Astrocyte (in vitro differentiated cells and primary cell): ENCODE data around the gene GABRB1. TPM values are rescaled to one million over a fixed set of nuclear protein-coding genes. Genes with fewer than 3 reads are reported as not detected.
A peak's percentile ranks its signal among the peaks of the same experiment; 100 is the strongest.

ENCODE experiments used
- DNase-seq: peaks from one replicate; pipeline ENCODE4 v3.0.0-alpha.2; 2010; ENCODE audit warnings: low read depth
- FAIRE-seq: peaks from 2 replicates; lab custom pipeline; 2011; peaks lifted over from hg19 to GRCh38; lab: Jason Lieb, UNC
- H2AFZ ChIP-seq: 2 replicates; pipeline ENCODE4 v1.6.0; 2012; ENCODE audit warnings: low read depth, low read length, inconsistent platforms
- H3K27ac ChIP-seq: 2 replicates; pipeline ENCODE4 v1.5.1; 2011; ENCODE audit warnings: low read depth, low read length, inconsistent platforms
- H3K27me3 ChIP-seq: 2 replicates; pipeline ENCODE4 v1.6.0; 2011; ENCODE audit warnings: low read length, inconsistent platforms; ENCODE audit not compliant: insufficient read depth
- H3K36me3 ChIP-seq: 2 replicates; pipeline ENCODE4 v1.5.1; 2011; ENCODE audit warnings: low read length, inconsistent platforms; ENCODE audit not compliant: insufficient read depth
- H3K4me1 ChIP-seq: 2 replicates; pipeline ENCODE4 v1.5.1; 2011; ENCODE audit warnings: low read length, inconsistent platforms; ENCODE audit not compliant: insufficient read depth
- H3K4me2 ChIP-seq: 2 replicates; pipeline ENCODE4 v1.6.0; 2012; ENCODE audit warnings: low read length, inconsistent platforms
- H3K4me3 ChIP-seq: 2 replicates; pipeline ENCODE4 v1.5.1; 2011; ENCODE audit warnings: low read depth, mild to moderate bottlenecking, low read length, inconsistent platforms; ENCODE audit not compliant: insufficient read depth
- H3K79me2 ChIP-seq: 2 replicates; pipeline ENCODE4 v1.6.0; 2012; ENCODE audit warnings: mild to moderate bottlenecking, low read length, inconsistent platforms; ENCODE audit not compliant: insufficient read depth
- H3K9ac ChIP-seq: 2 replicates; pipeline ENCODE4 v1.6.0; 2012; ENCODE audit warnings: mild to moderate bottlenecking, low read length, inconsistent platforms
- H3K9me3 ChIP-seq: 2 replicates; pipeline ENCODE4 v1.5.1; 2012; ENCODE audit warnings: low read depth, mild to moderate bottlenecking, low read length, inconsistent platforms; ENCODE audit not compliant: insufficient read depth
- H4K20me1 ChIP-seq: 2 replicates; pipeline ENCODE4 v1.6.0; 2012; ENCODE audit warnings: low read length, inconsistent platforms; ENCODE audit not compliant: insufficient read depth
- H3K27ac Mint-ChIP-seq: one replicate; pipeline ENCODE4 v1.8.0; 2021; ENCODE audit warnings: mild to moderate bottlenecking, mixed read lengths; ENCODE audit not compliant: unreplicated experiment
- H3K27me3 Mint-ChIP-seq: one replicate; pipeline ENCODE4 v1.8.0; 2021; ENCODE audit warnings: low read depth, mixed read lengths; ENCODE audit not compliant: unreplicated experiment
- H3K36me3 Mint-ChIP-seq: one replicate; pipeline ENCODE4 v1.8.0; 2021; ENCODE audit warnings: low read depth, mixed read lengths; ENCODE audit not compliant: unreplicated experiment
- H3K4me1 Mint-ChIP-seq: one replicate; pipeline ENCODE4 v1.8.0; 2021; ENCODE audit warnings: low read depth, mixed read lengths; ENCODE audit not compliant: unreplicated experiment
- H3K4me3 Mint-ChIP-seq: one replicate; pipeline ENCODE4 v1.8.0; 2021; ENCODE audit warnings: mild to moderate bottlenecking, moderate library complexity, mixed read lengths; ENCODE audit not compliant: unreplicated experiment
- H3K9me3 Mint-ChIP-seq: one replicate; pipeline ENCODE4 v1.8.0; 2021; ENCODE audit warnings: mild to moderate bottlenecking, mixed read lengths; ENCODE audit not compliant: unreplicated experiment
- EZH2 ChIP-seq: IDR thresholded peaks from 2 replicates; pipeline ENCODE4 v1.6.1; 2012; ENCODE audit warnings: mild to moderate bottlenecking, low read length, inconsistent platforms; ENCODE audit not compliant: insufficient read depth
- total RNA-seq: library from RNA; stranded (reverse); gene quantifications from 2 replicates; pipeline ENCODE4 v1.2.1, GENCODE V29; 2021
- TF ChIP-seq, protein P1 (sequence below): IDR thresholded peaks from 2 replicates; pipeline ENCODE4 v1.5.1; 2011; ENCODE audit warnings: low read depth, mild to moderate bottlenecking, inconsistent platforms, low read length, moderate library complexity; ENCODE audit not compliant: insufficient read depth

GABRB1 gene
- total RNA-seq, 1 donor from 2014 or later = not detected

DNA sequence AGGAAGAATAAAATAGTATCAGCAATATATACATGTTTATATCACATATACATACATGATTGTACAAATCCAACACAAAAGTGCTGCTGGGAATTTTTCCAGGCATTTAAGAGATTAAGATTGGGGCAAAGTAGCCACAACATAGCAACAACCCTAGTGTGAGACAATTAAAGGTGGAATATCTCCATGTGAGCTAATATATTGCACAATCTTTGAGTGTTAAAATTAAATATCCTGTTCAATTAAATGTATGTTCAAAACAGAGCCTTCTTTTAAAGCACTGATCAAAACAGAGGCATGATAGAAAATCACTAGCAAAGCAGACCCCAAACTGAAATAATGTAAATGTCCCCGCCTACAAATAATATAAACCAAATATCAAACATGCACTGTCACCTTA, 97.6 kb downstream of the GABRB1 start:
- Mint-ChIP-seq H3K4me1 (no peaks in the 10 kb centered on the region), H3K27ac (no peak overlapping the region), H3K9me3 (no peaks in the 10 kb centered on the region), H3K36me3 (no peaks in the 10 kb centered on the region), H3K27me3 (no peaks in the 10 kb centered on the region), H3K4me3 (no peak overlapping the region)
- no peaks in the 10 kb centered on the region for H3K4me1 ChIP-seq
- no peaks in the 10 kb centered on the region for H4K20me1 ChIP-seq
- H3K9me3 ChIP-seq = no peaks in the 10 kb centered on the region
- H3K79me2 ChIP-seq = no peaks in the 10 kb centered on the region
- no peak overlapping the region for H3K4me2 ChIP-seq
- no peaks in the 10 kb centered on the region for H3K27me3 ChIP-seq
- no peak overlapping the region for H3K27ac ChIP-seq
- TF ChIP-seq, protein P1, sequence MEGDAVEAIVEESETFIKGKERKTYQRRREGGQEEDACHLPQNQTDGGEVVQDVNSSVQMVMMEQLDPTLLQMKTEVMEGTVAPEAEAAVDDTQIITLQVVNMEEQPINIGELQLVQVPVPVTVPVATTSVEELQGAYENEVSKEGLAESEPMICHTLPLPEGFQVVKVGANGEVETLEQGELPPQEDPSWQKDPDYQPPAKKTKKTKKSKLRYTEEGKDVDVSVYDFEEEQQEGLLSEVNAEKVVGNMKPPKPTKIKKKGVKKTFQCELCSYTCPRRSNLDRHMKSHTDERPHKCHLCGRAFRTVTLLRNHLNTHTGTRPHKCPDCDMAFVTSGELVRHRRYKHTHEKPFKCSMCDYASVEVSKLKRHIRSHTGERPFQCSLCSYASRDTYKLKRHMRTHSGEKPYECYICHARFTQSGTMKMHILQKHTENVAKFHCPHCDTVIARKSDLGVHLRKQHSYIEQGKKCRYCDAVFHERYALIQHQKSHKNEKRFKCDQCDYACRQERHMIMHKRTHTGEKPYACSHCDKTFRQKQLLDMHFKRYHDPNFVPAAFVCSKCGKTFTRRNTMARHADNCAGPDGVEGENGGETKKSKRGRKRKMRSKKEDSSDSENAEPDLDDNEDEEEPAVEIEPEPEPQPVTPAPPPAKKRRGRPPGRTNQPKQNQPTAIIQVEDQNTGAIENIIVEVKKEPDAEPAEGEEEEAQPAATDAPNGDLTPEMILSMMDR = no peak
- no peak for TF ChIP-seq EZH2
- H3K9ac ChIP-seq = no peak overlapping the region
- DNase-seq = no peak
- FAIRE-seq = no peak
- no peak overlapping the region for H3K4me3 ChIP-seq
- no peaks in the 10 kb centered on the region for H3K36me3 ChIP-seq
- no peak overlapping the region for H2AFZ ChIP-seq

GRCh38 chr4:47135210-47135609, 103.8 kb downstream of the GABRB1 start:
- no peaks in the 10 kb centered on the region for H3K79me2 ChIP-seq
- H3K4me2 ChIP-seq = no peak overlapping the region
- Mint-ChIP-seq H3K9me3 (no peaks in the 10 kb centered on the region), H3K27ac (no peak overlapping the region), H3K4me3 (no peak overlapping the region), H3K36me3 (no peaks in the 10 kb centered on the region), H3K27me3 (no peaks in the 10 kb centered on the region), H3K4me1 (no peaks in the 10 kb centered on the region)
- H3K9me3 ChIP-seq = no peaks in the 10 kb centered on the region
- no peaks in the 10 kb centered on the region for H3K27me3 ChIP-seq
- no peak for DNase-seq
- H3K9ac ChIP-seq = no peak overlapping the region
- H4K20me1 ChIP-seq = no peaks in the 10 kb centered on the region
- no peak overlapping the region for H3K27ac ChIP-seq
- H3K36me3 ChIP-seq = no peaks in the 10 kb centered on the region
- TF ChIP-seq, protein P1 = no peak
- TF ChIP-seq EZH2 = no peak
- no peak overlapping the region for H2AFZ ChIP-seq
- no peaks in the 10 kb centered on the region for H3K4me1 ChIP-seq
- no peak overlapping the region for H3K4me3 ChIP-seq
- FAIRE-seq = no peak

- peak; percentile 18 for DNase-seq
- peaks cover 3% of the 10 kb centered on the region for H3K4me1 ChIP-seq
- no peaks in the 10 kb centered on the region for H4K20me1 ChIP-seq
- Mint-ChIP-seq H3K36me3 (no peaks in the 10 kb centered on the region), H3K27ac (no peak overlapping the region), H3K4me1 (peaks cover 12% of the 10 kb centered on the region), H3K4me3 (no peak overlapping the region), H3K27me3 (no peaks in the 10 kb centered on the region), H3K9me3 (no peaks in the 10 kb centered on the region)
- H2AFZ ChIP-seq = no peak overlapping the region
- H3K79me2 ChIP-seq = no peaks in the 10 kb centered on the region
- no peak overlapping the region for H3K9ac ChIP-seq
- no peak overlapping the region for H3K4me3 ChIP-seq
- TF ChIP-seq, protein P1 = no peak
- no peak for TF ChIP-seq EZH2
- no peaks in the 10 kb centered on the region for H3K9me3 ChIP-seq
- no peak for FAIRE-seq
- H3K36me3 ChIP-seq = no peaks in the 10 kb centered on the region
- no peak overlapping the region for H3K4me2 ChIP-seq
- H3K27me3 ChIP-seq = no peaks in the 10 kb centered on the region
- H3K27ac ChIP-seq = no peak overlapping the region
Measured at GRCh38 chr4:47143261-47143660, 111.9 kb downstream of the GABRB1 start.
